WTC11 (cell line): ENCODE results near the gene DARS1. TPM values are rescaled to one million over a fixed set of nuclear protein-coding genes. Genes with fewer than 3 reads are reported as not detected.
"Not testable (repeated sequence)": the region's sequence is repeated elsewhere in the genome, so short reads cannot be mapped to it uniquely, and the experiment has no call there.

Source experiments
- ATAC-seq: fragments of 200-7000 bp; cut with Tn5 transposase; 2 replicates; pipeline ENCODE4 v1.10.0; 2021; ENCODE audit warnings: mild to moderate bottlenecking, moderate library complexity
- CTCF ChIA-PET: fragments of 300-600 bp; sonication (Branson Sonifier 250); formaldehyde crosslinking; loops from one replicate; lab custom pipeline; 2021; ENCODE audit warnings: antibody characterized with exemption; lab: Charles Lee
- POLR2A ChIA-PET: fragments of 350-600 bp; sonication (Branson Sonifier 250); formaldehyde crosslinking; loops from one replicate; lab custom pipeline; 2021; ENCODE audit warnings: antibody characterized with exemption; lab: Charles Lee
- DNase-seq: peaks from one replicate; pipeline ENCODE4 v3.0.0; 2021; ENCODE audit warnings: low spot score
- H3K27ac Mint-ChIP-seq: 2 replicates; pipeline ENCODE4 v1.8.0; 2021; ENCODE audit warnings: mixed read lengths
- H3K27me3 Mint-ChIP-seq: 2 replicates; pipeline ENCODE4 v1.8.0; 2021; ENCODE audit warnings: low read depth, mild to moderate bottlenecking, moderate library complexity, mixed read lengths
- H3K36me3 Mint-ChIP-seq: 2 replicates; pipeline ENCODE4 v1.8.0; 2021; ENCODE audit warnings: mixed read lengths
- H3K4me1 Mint-ChIP-seq: 2 replicates; pipeline ENCODE4 v1.8.0; 2022; ENCODE audit warnings: mixed read lengths
- H3K4me3 Mint-ChIP-seq: 2 replicates; pipeline ENCODE4 v1.8.0; 2021; ENCODE audit warnings: mild to moderate bottlenecking, moderate library complexity, mixed read lengths
- H3K9me3 Mint-ChIP-seq: 2 replicates; pipeline ENCODE4 v1.8.0; 2021; ENCODE audit warnings: mixed read lengths
- AFF4 ChIP-seq: sonication (generic); formaldehyde crosslinking; IDR thresholded peaks from 2 replicates; pipeline ENCODE4 v1.8.1; 2023; ENCODE audit warnings: mild to moderate bottlenecking, missing genetic modification reagents, borderline replicate concordance
- ATF3 ChIP-seq: sonication (generic); formaldehyde crosslinking; conservative IDR thresholded peaks from 2 replicates; pipeline ENCODE4 v1.8.1; 2022; ENCODE audit warnings: mild to moderate bottlenecking, missing genetic modification reagents
- MXD4 ChIP-seq: fragments of 250-450 bp; sonication (Bioruptor Pico); IDR thresholded peaks from 2 replicates; pipeline ENCODE4 v1.8.0; 2021; ENCODE audit warnings: mild to moderate bottlenecking, moderate library complexity, borderline replicate concordance
- STAT6 ChIP-seq: sonication (generic); formaldehyde crosslinking; conservative IDR thresholded peaks from 2 replicates; pipeline ENCODE4 v1.8.1; 2023; ENCODE audit warnings: mild to moderate bottlenecking, low read depth, missing genetic modification reagents, moderate library complexity
- ZNF416 ChIP-seq: fragments of 250-450 bp; sonication (Bioruptor Pico); IDR thresholded peaks from 2 replicates; pipeline ENCODE4 v1.9.0; 2021; ENCODE audit warnings: mild to moderate bottlenecking, inconsistent platforms
- total RNA-seq: library from RNA; stranded (reverse); gene quantifications from 3 replicates; pipeline ENCODE4 v1.2.3, GENCODE V29; 2021
- TF ChIP-seq, protein P1 (sequence below): sonication (generic); formaldehyde crosslinking; IDR thresholded peaks from 2 replicates; pipeline ENCODE4 v1.8.0; 2023; ENCODE audit warnings: mild to moderate bottlenecking, missing genetic modification reagents
- TF ChIP-seq, protein P2 (sequence below): sonication (generic); formaldehyde crosslinking; IDR thresholded peaks from 2 replicates; pipeline ENCODE4 v1.8.1; 2022; ENCODE audit warnings: low read depth, mild to moderate bottlenecking, moderate library complexity, missing genetic modification reagents, borderline replicate concordance
- TF ChIP-seq, protein P3 (sequence below): sonication (generic); formaldehyde crosslinking; IDR thresholded peaks from 2 replicates; pipeline ENCODE4 v1.8.0; 2022; ENCODE audit warnings: mild to moderate bottlenecking, missing genetic modification reagents

Gene DARS1
- total RNA-seq, 1 experiment from 2014 or later, result 80.9 TPM

DNA sequence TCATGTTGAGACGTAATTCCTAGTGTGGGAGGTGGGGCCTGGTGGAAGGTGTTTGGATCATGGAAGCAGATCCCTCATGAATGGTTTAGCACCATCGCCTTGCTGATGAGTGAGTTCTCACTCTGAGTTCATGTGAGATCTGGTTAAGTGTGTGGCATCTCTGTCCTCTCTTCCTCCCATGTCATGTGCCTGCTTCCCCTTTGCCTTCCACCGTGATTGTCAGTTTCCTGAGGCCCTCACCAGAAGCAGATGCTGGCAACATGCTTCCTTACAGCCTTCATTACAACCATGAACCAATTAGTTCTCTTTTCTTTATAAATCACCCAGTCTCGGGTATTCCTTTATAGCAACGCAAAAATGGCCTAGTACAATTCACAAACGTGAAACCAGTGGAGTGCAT is 94.6 kb downstream of the DARS1 start (continued):
- TF ChIP-seq, protein P1, sequence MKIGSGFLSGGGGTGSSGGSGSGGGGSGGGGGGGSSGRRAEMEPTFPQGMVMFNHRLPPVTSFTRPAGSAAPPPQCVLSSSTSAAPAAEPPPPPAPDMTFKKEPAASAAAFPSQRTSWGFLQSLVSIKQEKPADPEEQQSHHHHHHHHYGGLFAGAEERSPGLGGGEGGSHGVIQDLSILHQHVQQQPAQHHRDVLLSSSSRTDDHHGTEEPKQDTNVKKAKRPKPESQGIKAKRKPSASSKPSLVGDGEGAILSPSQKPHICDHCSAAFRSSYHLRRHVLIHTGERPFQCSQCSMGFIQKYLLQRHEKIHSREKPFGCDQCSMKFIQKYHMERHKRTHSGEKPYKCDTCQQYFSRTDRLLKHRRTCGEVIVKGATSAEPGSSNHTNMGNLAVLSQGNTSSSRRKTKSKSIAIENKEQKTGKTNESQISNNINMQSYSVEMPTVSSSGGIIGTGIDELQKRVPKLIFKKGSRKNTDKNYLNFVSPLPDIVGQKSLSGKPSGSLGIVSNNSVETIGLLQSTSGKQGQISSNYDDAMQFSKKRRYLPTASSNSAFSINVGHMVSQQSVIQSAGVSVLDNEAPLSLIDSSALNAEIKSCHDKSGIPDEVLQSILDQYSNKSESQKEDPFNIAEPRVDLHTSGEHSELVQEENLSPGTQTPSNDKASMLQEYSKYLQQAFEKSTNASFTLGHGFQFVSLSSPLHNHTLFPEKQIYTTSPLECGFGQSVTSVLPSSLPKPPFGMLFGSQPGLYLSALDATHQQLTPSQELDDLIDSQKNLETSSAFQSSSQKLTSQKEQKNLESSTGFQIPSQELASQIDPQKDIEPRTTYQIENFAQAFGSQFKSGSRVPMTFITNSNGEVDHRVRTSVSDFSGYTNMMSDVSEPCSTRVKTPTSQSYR (CRISPR knock-in tag), result no peak
- TF ChIP-seq STAT6 (CRISPR knock-in tag), result no peak

- TF ChIP-seq, protein P2, sequence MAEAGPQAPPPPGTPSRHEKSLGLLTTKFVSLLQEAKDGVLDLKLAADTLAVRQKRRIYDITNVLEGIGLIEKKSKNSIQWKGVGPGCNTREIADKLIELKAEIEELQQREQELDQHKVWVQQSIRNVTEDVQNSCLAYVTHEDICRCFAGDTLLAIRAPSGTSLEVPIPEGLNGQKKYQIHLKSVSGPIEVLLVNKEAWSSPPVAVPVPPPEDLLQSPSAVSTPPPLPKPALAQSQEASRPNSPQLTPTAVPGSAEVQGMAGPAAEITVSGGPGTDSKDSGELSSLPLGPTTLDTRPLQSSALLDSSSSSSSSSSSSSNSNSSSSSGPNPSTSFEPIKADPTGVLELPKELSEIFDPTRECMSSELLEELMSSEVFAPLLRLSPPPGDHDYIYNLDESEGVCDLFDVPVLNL (CRISPR knock-in tag), result no peak
- no peak for TF ChIP-seq ATF3 (CRISPR knock-in tag)
- no peak for TF ChIP-seq ZNF416 (CRISPR knock-in tag)
- TF ChIP-seq AFF4 (CRISPR knock-in tag), result no peak
- TF ChIP-seq MXD4 (CRISPR knock-in tag), result no peak
- TF ChIP-seq, protein P3, sequence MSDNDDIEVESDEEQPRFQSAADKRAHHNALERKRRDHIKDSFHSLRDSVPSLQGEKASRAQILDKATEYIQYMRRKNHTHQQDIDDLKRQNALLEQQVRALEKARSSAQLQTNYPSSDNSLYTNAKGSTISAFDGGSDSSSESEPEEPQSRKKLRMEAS (CRISPR knock-in tag), result no peak
- Mint-ChIP-seq H3K4me3 (no peak overlapping the region), H3K27ac (no peak overlapping the region), H3K36me3 (peaks cover 21% of the 10 kb centered on the region), H3K9me3 (peaks cover 33% of the 10 kb centered on the region), H3K4me1 (peaks cover 11% of the 10 kb centered on the region), H3K27me3 (peaks cover 5% of the 10 kb centered on the region; the same call in 1 of the 2 replicates)
- ChIA-PET CTCF (no interaction called here), POLR2A (no interaction called here)
- ATAC-seq, result no peak
- no peak for DNase-seq
Observed at GRCh38 chr2:135890149-135890548, 95.3 kb downstream of the DARS1 start.

DNA sequence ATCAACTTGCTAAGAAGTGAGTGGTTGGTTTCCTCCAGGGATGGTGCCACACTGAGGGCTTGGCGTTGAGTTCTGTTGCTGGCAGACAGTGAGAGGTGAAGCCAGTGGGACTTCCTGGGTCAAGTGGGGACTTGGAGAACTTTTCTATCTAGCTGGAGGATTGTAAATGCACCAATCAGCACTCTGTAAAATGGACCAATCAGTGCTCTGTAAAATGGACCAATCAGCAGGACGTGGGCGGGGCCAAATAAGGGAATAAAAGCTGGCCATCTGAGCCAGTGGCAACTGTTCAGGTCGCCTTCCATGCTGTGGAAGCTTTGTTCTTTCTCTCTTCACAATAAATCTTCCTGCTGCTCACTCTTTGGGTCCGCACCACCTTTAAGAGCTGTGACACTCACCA is 96.8 kb downstream of the DARS1 start:
- ATAC-seq, H3K27ac Mint-ChIP-seq, CTCF ChIA-PET, H3K4me3 Mint-ChIP-seq, POLR2A ChIA-PET, H3K27me3 Mint-ChIP-seq, DNase-seq: not testable (repeated sequence)
- Mint-ChIP-seq H3K9me3 (peaks cover 29% of the 10 kb centered on the region), H3K4me1 (peaks cover 11% of the 10 kb centered on the region), H3K36me3 (peaks cover 21% of the 10 kb centered on the region)
